Suprapubic skin (tissue), 4 donors: Measurements from ENCODE around the gene NPPB. TPM values are rescaled to one million over a fixed set of nuclear protein-coding genes. Genes with fewer than 3 reads are reported as not detected.

Experiments used
- DNase-seq, 2 donors: peaks; one replicate each; pipeline ENCODE4 v3.0.0-alpha.2; 2019; ENCODE audit warnings: low spot score in 2 of 2
- H3K27ac ChIP-seq: fragments of 200-600 bp; sonication (generic); one replicate; pipeline ENCODE4 v1.5.1; 2019
- H3K27me3 ChIP-seq: fragments of 200-600 bp; sonication (generic); one replicate; pipeline ENCODE4 v1.5.1; 2019
- H3K36me3 ChIP-seq: fragments of 200-600 bp; sonication (generic); one replicate; pipeline ENCODE4 v1.5.1; 2019
- H3K4me1 ChIP-seq: fragments of 200-600 bp; sonication (generic); one replicate; pipeline ENCODE4 v1.5.1; 2019
- H3K4me3 ChIP-seq: fragments of 200-600 bp; sonication (generic); one replicate; pipeline ENCODE4 v1.5.1; 2019; ENCODE audit warnings: mild to moderate bottlenecking
- H3K9me3 ChIP-seq: fragments of 200-600 bp; sonication (generic); one replicate; pipeline ENCODE4 v1.5.1; 2019
- CTCF ChIP-seq, 2 donors: fragments of 200-600 bp in 1 of 2; fragments of 450-650 bp in 1 of 2; sonication (generic) in 1 of 2; IDR thresholded peaks; one replicate each; pipeline ENCODE4 v1.5.1; 2016 to 2019; ENCODE audit warnings: antibody characterized with exemption in 2 of 2, mild to moderate bottlenecking in 1 of 2, moderate library complexity in 1 of 2
- EP300 ChIP-seq: sonication (generic); formaldehyde crosslinking; IDR thresholded peaks from one replicate; pipeline ENCODE4 v1.6.1; 2017; ENCODE audit warnings: antibody characterized with exemption
- POLR2A ChIP-seq, 2 donors: fragments of 450-650 bp; IDR thresholded peaks; one replicate each; pipeline ENCODE4 v1.6.1; 2017; ENCODE audit warnings: antibody characterized with exemption in 2 of 2, mild to moderate bottlenecking in 2 of 2, moderate library complexity in 2 of 2
- POLR2AphosphoS5 ChIP-seq, 3 donors: sonication (generic); formaldehyde crosslinking; IDR thresholded peaks; one replicate each; pipeline ENCODE4 v1.6.1; 2017; ENCODE audit warnings: antibody characterized with exemption in 3 of 3
- WGBS: methylation state at CpG from one replicate; pipeline ENCODE4 v1.1.5; 2018; 5-methylcytosine and 5-hydroxymethylcytosine counted together
- total RNA-seq, 4 donors: library from RNA; depleted of rRNA; stranded (reverse); fragments of >200 nt; gene quantifications; one replicate each; pipeline ENCODE4 v1.1.0, GENCODE V29; 2016

NPPB gene
- total RNA-seq, 4 donors from 2014 or later: not detected

GRCh38 chr1:11854519-11854918 lies 4.2 kb downstream of the NPPB start:
- TF ChIP-seq EP300: no peak
- TF ChIP-seq CTCF (IDR thresholded peaks at IDR 0.05): no peak
- no peak for TF ChIP-seq POLR2A (IDR thresholded peaks at IDR 0.05)
- TF ChIP-seq POLR2AphosphoS5 (IDR thresholded peaks at IDR 0.05): no peak
- Histone ChIP-seq H3K9me3 (no peaks in the 10 kb centered on the region), H3K36me3 (no peaks in the 10 kb centered on the region), H3K4me1 (peaks cover 8% of the 10 kb centered on the region), H3K27ac (no peak overlapping the region), H3K4me3 (no peak overlapping the region), H3K27me3 (peaks cover 34% of the 10 kb centered on the region)
- WGBS: 43% methylated on average over 8 of the region's 8 CpGs
- no peak for DNase-seq

- H3K27me3 ChIP-seq: peaks cover 3% of the 10 kb centered on the region
- TF ChIP-seq EP300 (no peak), POLR2AphosphoS5 (IDR thresholded peaks at IDR 0.05) (no peak), CTCF (IDR thresholded peaks at IDR 0.05) (no peak), POLR2A (IDR thresholded peaks at IDR 0.05) (no peak)
- no peaks in the 10 kb centered on the region for H3K9me3 ChIP-seq
- no peaks in the 10 kb centered on the region for H3K36me3 ChIP-seq
- WGBS: 63% methylated on average over 7 of the region's 7 CpGs
- H3K27ac ChIP-seq: no peak overlapping the region
- H3K4me3 ChIP-seq: no peak overlapping the region
- no peaks in the 10 kb centered on the region for H3K4me1 ChIP-seq
- no peak for DNase-seq
Measured at GRCh38 chr1:11851180-11851579, 7.6 kb downstream of the NPPB start.

GRCh38 chr1:11850156-11850555 lies 8.6 kb downstream of the NPPB start:
- H3K9me3 ChIP-seq: no peaks in the 10 kb centered on the region
- DNase-seq: no peak
- peaks cover 1% of the 10 kb centered on the region for H3K36me3 ChIP-seq
- TF ChIP-seq POLR2A (IDR thresholded peaks at IDR 0.05) (no peak), POLR2AphosphoS5 (IDR thresholded peaks at IDR 0.05) (no peak), CTCF (IDR thresholded peaks at IDR 0.05) (no peak), EP300 (no peak)
- 46% methylated on average over 8 of the region's 11 CpGs for WGBS
- H3K4me3 ChIP-seq: no peak overlapping the region
- no peaks in the 10 kb centered on the region for H3K4me1 ChIP-seq
- no peaks in the 10 kb centered on the region for H3K27me3 ChIP-seq
- no peak overlapping the region for H3K27ac ChIP-seq

- H3K4me3 ChIP-seq: no peak overlapping the region
- 82% methylated on average over 9 of the region's 9 CpGs for WGBS
- no peaks in the 10 kb centered on the region for H3K9me3 ChIP-seq
- H3K4me1 ChIP-seq: no peaks in the 10 kb centered on the region
- DNase-seq: no peak
- no peak overlapping the region for H3K27ac ChIP-seq
- H3K36me3 ChIP-seq: peaks cover 19% of the 10 kb centered on the region
- TF ChIP-seq EP300 (no peak), CTCF (IDR thresholded peaks at IDR 0.05) (no peak), POLR2A (IDR thresholded peaks at IDR 0.05) (no peak), POLR2AphosphoS5 (IDR thresholded peaks at IDR 0.05) (no peak)
- H3K27me3 ChIP-seq: no peaks in the 10 kb centered on the region
Measured at GRCh38 chr1:11848373-11848700, 10.4 kb downstream of the NPPB start.

GRCh38 chr1:11847667-11848372 lies 10.9 kb downstream of the NPPB start, which contains the start of gene NPPA:
TSS of gene NPPA (minus strand) at chr1:11847783. CDS start at chr1:11847684, 99 bp downstream.
- H3K36me3 ChIP-seq: peaks cover 24% of the 10 kb centered on the region
- H3K4me1 ChIP-seq: no peaks in the 10 kb centered on the region
- no peaks in the 10 kb centered on the region for H3K27me3 ChIP-seq
- H3K9me3 ChIP-seq: no peaks in the 10 kb centered on the region
- WGBS: 56% methylated on average over 18 of the region's 18 CpGs
- TF ChIP-seq POLR2AphosphoS5 (IDR thresholded peaks at IDR 0.05) (no peak), EP300 (no peak)
- H3K4me3 ChIP-seq: no peak within 1 kb of the TSS
- DNase-seq: no peak
- H3K27ac ChIP-seq: no peak within 1 kb of the TSS
